HG03064 (cell line): ENCODE measurements around the gene NRG3.
"Not testable (repeated sequence)": the region's sequence is repeated elsewhere in the genome, so short reads cannot be mapped to it uniquely, and the experiment has no call there.

Experiments
- ATAC-seq: cut with Tn5 transposase; IDR thresholded peaks from one replicate; pipeline ENCODE4 v1.9.1; 2021; ENCODE audit warnings: low read depth; ENCODE audit not compliant: unreplicated experiment

NRG3 gene

DNA sequence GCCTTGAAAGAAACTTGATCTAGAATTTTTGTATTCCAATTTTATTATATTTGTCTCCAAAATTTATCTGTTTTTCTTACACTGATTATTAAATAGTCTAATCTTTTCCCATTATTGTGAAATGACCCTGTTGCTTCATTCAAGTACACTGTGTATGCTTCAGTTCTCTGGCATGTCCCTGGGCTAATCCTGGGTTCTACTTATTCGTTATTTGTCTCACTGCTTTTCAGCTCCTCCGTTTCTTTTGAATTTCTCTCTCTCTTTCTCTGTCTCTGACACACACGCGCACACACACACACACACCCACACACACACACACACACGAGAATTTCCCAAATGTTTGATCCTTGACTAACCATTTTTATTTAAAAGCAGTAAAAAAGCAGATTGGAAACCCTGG lies 768.6 kb downstream of the NRG3 start:
- ATAC-seq: no peak

DNA sequence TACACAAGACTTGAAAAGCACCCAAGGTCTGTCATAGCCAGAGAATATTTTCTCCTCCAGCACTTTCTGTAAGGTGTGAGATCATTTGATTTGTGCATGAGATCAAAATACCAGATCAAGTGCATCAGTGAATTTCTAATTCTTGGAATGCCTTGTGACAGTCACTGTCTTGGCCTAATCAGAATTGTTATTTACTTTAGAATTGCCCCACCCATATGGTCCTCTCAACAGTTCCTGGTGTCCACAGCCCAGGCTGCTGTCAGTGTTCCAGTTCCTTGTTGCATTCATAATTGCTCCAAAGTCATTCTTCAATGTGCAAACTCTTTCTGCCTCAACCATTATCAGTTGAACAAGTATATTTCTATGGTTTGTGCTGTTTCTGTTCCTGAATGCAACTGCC lies 770.2 kb downstream of the NRG3 start:
- no peak for ATAC-seq

DNA sequence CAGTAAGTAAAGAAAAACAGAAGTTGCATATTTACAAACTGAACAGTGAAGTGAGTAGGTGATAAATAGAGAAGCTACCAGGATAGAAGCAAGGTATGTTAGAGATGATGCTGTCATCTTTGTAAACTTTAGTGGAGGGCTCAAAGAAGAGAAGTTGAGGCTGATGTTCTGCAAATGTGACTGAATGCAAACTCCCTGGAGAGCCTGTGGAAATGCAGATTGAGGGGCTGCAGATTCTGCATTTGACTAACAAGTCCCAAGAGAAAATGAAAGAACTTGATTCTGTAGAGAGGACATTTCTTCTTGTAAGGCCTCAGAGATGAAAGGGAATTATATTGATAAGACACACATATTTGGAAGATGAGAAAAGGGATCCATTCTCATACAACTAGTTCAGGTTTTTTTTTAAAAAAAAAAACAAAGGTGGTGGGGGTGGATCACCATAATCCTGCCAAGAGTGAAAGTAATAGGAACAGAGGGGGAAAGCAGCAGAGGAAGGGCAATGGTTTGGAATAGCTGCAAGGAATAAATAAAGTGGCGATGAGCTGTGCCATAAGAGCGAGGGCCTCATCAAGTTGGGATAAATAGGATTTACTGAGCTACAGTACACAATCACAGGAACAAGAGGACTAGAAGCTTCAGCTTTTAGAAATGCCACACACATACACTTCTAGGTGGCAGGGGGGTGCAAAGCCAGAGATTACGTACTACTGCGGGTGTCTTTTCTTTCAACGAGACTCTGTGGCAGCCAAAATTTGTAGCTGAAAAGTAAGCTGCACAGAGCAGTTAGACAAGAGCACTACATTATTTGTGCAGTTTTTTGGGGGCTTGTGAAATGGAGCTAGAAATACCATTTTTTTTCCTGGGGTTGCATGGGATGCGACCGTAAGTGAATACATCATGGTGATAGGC lies 778.5 kb downstream of the NRG3 start:
- ATAC-seq: no peak

DNA sequence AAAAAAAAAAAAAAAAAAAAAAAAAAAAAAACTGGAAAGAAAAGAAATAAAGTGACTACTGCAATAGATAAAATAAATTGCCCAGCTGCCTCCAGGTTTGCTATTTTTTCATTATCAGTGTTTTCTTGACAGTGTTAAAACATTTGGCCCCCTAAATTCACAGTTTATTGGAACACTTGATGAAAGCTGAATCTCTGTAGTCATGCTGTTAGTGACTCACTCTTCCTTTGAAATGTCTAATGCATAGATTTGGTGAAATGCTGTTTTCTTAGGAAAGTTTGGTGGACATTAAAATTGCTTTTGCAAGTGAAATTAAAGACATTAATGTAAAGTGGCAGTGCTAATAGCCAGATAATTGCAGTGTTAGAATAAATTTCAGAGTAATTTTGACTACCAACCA lies 785.2 kb downstream of the NRG3 start:
- ATAC-seq: no peak

DNA sequence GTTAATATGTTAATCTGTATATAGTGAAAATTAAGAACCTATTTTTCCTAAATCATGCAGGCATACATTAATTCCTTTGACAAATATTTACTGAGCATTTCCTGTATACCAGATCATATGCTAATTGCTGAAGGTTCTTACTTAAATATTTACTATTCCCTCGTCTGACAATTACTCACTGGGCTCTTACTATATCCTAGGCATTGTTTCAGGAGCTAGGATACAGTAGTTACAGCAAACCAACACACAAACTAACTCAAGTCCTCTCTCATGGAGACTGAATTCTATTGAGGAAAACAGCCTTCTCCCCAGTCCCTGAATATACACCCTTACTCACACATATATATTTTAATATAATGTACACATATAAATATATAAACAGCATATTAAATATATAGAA lies 786.0 kb downstream of the NRG3 start:
- ATAC-seq: no peak

DNA sequence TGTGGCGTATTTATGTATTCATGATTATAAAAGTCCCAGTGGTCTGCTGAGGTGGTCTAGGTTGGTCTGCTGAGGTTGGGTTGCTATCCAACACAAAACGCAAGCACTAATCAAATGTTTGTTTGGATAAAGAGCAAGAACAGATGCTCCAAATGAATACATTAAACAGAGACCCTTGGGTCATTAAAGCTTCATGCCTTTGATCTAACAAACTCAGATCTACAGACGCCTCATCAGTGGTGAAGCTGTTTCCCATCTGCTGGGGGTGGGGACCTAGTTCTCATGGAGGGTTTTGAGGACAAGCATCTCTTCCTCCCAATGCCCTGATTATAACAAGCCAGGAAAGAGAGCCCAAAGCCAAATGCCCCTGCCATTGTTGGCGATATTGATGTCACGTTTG lies 786.7 kb downstream of the NRG3 start:
- no peak for ATAC-seq

DNA sequence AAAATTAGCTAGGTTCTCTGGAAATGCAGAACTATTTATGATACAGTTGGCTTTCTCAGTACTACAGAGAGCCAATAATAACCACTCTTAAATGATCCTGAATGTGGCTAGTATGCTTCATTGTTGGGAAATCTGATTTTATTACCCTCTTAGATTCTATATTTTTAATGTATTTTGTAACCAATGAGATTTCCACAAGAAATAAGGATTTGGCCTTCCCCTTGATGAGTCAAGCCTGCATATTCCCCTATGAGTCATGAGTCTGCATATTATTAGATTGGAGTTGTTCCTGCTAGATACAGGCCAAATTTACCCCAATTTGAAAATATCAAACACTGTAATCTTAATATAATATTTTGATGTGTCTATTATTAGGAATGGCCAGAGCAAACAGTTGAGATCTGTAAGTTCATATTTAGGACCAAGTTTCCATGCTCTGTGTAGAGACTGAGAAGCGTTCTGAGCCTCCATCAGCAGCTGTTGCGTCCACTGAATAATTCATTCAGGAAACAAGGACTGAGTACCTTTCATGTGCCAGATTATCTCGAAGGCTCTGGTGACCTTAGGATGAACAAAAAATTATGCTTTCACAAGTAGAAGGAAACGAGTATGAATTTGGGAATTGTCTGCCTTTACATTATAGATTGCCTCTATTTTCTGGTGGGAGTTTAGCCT lies 793.4 kb downstream of the NRG3 start:
- no peak for ATAC-seq

DNA sequence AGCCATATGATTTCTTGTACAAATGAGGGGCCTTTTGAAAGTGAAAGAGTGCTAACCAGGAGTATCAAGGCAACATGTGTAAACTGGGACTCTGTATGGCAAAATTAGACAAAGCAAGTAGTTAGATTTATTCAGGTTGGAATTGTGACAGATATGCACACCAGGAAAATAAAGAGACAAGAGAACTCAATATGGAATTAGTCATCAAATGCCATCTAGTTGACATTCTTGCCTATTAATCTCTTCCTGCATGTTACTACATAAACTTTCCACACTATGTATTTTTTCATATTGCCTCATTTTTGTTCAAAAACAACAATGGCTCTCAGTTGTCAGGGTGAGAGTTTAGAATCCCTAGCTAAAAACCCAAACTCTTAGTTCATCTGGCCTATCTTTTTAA lies 799.0 kb downstream of the NRG3 start:
- ATAC-seq: no peak

DNA sequence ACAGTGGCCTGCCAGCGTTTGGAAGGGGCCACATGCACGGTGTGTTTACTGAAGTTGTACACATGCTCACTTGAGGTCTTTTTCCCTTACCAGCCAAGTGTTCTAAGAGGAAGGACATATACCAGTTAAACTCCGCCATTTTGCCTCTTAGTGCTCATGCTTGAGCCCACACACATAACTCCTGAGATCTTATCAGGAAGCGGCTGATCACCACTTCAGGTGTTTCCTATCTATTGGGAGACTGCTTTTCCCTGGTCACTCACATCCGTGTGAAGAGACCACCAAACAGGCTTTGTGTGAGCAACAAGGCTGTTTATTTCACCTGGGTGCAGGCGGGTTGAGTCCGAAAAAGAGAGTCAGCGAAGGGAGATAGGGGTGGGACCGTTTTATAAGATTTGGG lies 802.9 kb downstream of the NRG3 start:
- ATAC-seq: not testable (repeated sequence)

DNA sequence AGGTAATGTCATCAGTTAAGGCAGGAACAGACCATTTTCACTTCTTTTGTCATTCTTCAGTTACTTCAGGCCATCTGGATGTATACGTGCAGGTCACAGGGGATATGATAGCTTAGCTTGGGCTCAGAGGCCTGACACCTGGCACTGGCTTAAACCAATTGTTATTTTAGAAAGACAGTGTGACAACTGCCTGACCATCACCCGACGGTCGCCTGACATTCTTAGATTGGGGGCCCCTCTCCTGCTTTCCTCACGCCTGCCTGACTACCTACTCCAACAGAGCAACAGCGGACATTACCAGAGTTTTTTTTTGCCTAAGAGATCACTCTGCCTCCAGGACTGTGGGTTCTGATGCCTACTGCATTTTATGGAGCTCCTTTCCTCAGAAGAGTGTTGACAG lies 803.5 kb downstream of the NRG3 start:
- not testable (repeated sequence) for ATAC-seq

DNA sequence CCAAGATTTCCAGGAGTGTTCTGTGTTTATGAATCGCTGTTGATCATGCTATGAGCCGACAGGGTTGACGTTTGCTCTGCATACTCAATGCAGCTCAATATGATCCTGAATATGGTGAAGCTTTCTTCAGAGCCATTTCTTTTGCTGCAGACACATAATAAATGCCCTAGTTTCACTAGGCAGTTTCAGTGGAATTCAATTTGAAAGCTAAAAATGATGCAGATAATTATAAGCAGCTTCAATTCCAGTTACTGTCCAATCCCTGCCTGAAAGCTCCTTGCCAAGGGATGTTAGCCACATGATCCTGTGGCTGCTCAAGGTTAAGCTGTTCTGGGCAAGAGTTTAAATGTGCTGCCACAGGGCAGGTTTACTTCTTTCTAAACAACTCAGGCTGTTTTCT lies 805.6 kb downstream of the NRG3 start:
- no peak for ATAC-seq

DNA sequence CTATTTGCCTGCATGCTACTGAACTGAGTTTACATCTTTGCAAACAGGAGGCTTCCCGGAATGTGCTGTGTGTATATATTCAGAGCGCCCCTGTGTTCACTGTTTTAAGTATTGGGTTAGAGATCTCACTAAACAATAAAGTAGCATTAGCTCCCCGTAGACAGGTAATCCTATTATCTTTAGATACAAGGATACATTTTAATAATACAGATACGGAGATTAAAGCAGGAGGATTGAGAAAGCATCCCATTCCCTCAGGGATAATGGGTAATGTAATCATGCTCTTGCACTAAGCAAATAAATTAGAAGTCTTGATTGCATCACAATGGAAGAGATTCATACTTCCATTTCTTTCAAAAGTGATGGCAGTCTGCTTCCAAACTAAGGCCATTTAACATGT lies 809.0 kb downstream of the NRG3 start:
- no peak for ATAC-seq

DNA sequence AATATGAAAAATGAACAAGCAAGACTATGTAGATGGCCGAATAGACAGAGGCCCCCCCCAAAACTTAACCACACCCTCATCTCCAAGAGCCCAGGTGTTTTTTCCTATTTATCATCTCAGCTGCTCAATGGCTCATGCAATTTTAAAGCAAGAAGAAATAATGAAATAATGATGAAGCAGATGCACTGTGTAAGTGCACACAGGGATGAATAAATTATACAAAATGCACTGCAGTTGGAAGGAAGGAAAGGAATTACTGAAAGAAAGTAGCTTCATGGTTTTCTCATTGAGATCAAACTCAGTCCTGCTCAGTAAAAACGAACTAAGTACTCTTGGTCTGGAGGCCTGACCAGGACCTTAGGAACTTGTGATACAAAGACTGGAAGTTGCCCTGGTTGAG lies 810.1 kb downstream of the NRG3 start:
- ATAC-seq: no peak

DNA sequence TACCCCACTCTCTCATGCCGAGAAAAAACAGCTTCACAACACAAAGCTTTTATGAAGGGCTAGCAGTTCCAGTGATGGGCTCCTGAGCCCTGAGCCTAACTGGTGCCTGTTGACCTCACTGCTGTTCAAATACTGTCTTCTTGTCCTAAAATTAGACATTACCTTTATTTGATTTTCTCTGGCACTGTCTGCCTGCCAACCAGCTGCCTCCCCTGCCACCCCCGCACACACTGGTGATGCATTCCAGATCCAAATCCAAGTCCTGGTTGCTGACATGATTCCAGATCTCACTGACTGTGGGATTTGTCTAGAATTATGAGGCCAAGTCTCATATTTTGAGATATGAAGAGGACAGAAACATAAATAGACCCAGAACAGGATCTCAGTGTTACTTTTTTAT lies 816.2 kb downstream of the NRG3 start:
- no peak for ATAC-seq

DNA sequence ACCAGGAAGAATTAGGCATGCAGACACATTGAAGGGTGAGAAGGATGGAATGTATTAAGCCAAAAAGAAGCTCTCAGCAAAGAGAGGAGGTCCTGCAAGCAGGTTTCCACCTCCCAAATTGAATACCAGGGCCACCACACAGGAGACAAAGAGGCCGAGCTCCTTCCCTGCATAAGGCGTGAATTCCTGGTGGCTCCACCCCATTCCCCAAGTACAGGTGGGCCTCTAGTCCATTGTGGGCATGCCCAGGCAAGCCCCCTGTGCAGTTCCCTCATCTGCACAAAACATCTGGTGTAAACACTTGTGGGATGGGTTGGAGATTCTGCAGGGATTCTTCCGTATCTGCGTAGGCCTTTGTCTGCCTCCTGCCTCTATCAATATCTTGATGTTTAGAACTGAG lies 817.5 kb downstream of the NRG3 start:
- ATAC-seq: no peak

DNA sequence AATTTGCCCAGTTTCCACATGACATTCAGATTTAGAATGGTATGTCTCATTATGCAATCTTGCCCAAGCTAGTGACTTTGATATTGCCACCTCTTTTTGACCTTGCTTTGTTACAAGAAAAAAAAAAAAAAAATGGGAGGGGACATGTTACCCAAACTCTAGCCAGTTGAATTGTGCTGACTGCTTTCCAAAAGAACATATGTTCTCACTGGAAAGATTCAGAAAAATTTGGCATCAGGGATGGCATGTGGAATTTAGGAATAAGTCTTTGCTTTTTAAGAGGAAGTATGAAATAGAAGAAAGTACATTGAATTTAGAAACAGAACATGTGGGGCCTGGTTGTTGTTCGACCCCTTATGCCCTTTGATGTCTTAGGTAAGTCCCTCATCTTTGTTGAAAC lies 846.8 kb downstream of the NRG3 start:
- no peak for ATAC-seq

DNA sequence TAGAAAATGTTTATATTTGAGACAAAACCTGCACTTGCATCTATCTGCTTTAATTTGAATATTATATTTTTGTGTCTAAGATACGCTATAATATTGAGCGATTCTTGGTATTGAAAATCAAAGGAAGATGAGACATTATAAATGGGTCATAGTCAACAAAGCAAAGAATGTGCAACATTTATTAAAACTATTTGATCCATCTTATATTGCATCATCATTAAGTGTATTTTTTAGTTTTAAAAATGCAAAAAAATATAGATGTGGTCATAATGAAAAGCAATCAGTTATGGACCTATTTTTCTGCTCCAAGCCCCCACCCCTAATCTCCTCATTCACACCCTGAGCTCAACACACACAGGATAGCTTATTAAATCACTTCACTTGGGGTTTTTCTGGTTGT lies 847.3 kb downstream of the NRG3 start:
- ATAC-seq: no peak

DNA sequence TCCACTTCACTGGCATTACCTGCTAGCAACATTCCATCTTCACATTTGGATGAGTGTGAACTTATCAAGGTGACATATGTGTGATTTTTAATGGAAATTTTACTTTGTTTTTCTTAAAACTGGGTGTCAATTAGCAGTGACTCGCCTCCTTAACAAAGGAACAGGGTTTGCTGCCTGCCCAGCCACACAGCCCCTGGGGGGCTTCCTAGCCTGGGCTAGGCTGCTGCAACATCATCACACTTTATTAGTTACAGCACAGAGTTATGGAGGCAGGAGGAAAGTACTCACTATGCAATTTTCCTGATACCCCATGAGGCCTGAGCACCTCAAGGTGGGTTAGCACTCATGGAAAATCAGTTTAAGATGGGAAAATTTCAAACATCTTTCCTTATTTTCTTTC lies 861.3 kb downstream of the NRG3 start:
- no peak for ATAC-seq

DNA sequence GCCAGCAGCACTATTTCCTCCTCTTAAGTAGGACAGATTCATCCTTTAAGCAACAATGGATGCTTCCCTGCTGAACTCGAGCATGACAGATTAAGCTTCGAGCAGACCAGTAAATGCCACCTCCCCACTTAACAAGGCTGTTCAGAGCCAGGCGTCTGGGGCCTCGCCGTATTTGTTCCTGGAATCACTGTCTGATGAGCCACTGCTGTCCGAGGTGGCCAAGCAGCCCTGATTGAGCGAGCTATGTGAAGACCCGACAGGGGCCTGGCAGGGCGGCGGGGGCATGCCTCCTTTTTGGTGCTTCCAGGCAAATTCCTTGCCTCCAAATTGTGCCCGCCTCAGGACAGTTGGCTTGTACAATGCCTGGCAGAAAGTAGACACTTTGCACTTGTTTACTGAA lies 862.6 kb downstream of the NRG3 start:
- ATAC-seq: no peak

DNA sequence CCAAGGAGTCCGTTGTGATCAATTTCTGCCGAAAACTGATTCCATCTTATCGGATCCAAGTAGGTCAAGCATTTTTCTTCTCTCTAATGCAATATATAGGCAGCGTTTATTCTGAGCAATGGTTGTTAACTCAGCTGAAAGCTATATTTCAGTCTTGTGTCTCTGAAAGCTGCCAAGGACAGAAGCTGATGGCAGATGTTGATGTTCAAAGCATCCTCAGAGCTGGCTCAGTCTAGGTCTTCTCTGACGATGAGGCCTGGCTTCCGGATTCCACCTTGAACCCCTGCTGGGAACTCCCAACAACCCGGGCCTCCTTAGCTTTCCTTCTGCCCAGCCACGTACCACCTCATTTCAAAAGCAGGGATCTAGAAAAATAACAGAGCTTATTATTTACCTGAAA lies 863.6 kb downstream of the NRG3 start:
- no peak for ATAC-seq

DNA sequence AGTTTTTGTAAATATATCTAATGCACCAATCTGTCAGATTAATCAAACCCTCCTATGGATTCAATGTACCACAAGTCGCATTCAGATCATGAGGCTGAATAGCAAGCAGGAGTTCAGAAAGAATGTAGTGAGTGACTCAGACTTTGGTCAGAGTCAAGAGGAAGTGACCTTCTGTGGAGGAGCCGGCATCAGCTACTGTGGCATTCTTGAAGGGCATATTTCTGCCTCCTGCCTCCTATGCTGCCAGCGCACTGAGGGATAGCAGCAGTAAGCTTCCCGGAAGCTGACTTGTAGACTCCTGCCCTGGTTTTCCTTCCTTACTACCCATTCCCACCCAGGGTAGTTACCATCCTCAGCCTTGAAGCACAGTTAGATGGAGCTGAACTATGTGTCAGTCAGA lies 867.5 kb downstream of the NRG3 start:
- no peak for ATAC-seq

DNA sequence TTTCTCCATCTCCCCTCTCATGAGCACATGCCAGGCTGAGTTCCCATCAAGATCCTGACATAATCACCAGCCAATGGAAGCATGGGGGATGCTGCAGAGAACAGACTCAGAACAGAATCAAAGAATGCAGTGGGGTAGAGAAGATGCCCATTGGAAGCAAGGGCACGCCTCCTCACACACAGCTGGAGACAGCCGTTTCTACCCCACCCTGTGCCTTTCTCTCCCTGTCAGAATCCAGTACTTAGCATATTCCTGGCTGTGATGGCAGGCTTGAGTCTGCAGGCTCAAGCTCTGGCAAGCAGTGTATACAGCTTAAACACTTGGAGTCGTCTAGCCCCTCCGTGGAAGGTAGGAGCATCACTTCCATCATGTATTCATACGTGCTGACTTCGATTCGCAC lies 867.9 kb downstream of the NRG3 start:
- no peak for ATAC-seq
